Mesothelial cell of epicardium (in vitro differentiated cells): Measurements from ENCODE around the gene CASP8. TPM values are rescaled to one million over a fixed set of nuclear protein-coding genes. Genes with fewer than 3 reads are reported as not detected.
A peak's percentile ranks its signal among the peaks of the same experiment; 100 is the strongest.

Experiments
- DNase-seq, 2 experiments: peaks; one replicate each; pipeline ENCODE4 v3.0.0; 2021; ENCODE audit warnings: low spot score in 2 of 2; ENCODE audit not compliant: unreplicated experiment in 2 of 2
- H3K27ac Mint-ChIP-seq: 2 replicates; pipeline ENCODE4 v1.8.0; 2021; ENCODE audit warnings: mixed read lengths
- H3K27me3 Mint-ChIP-seq: 2 replicates; pipeline ENCODE4 v1.8.0; 2021; ENCODE audit warnings: low read depth, mixed read lengths
- H3K36me3 Mint-ChIP-seq: 2 replicates; pipeline ENCODE4 v1.8.0; 2021; ENCODE audit warnings: mixed read lengths
- H3K4me1 Mint-ChIP-seq: 2 replicates; pipeline ENCODE4 v1.8.0; 2021; ENCODE audit warnings: mixed read lengths
- H3K4me3 Mint-ChIP-seq: 2 replicates; pipeline ENCODE4 v1.8.0; 2021; ENCODE audit warnings: mild to moderate bottlenecking, moderate library complexity, mixed read lengths
- H3K9me3 Mint-ChIP-seq: 2 replicates; pipeline ENCODE4 v1.8.0; 2021; ENCODE audit warnings: mixed read lengths
- total RNA-seq: library from RNA; stranded (reverse); gene quantifications from 3 replicates; pipeline ENCODE4 v1.2.1, GENCODE V29; 2021
- TF ChIP-seq, protein P1 (sequence below): fragments of 200-600 bp; sonication (generic); IDR thresholded peaks from one replicate; pipeline ENCODE4 v1.5.0; 2021; ENCODE audit warnings: antibody characterized with exemption; ENCODE audit not compliant: unreplicated experiment

Gene CASP8
- total RNA-seq, 1 donor from 2014 or later, result 16.1 TPM

DNA sequence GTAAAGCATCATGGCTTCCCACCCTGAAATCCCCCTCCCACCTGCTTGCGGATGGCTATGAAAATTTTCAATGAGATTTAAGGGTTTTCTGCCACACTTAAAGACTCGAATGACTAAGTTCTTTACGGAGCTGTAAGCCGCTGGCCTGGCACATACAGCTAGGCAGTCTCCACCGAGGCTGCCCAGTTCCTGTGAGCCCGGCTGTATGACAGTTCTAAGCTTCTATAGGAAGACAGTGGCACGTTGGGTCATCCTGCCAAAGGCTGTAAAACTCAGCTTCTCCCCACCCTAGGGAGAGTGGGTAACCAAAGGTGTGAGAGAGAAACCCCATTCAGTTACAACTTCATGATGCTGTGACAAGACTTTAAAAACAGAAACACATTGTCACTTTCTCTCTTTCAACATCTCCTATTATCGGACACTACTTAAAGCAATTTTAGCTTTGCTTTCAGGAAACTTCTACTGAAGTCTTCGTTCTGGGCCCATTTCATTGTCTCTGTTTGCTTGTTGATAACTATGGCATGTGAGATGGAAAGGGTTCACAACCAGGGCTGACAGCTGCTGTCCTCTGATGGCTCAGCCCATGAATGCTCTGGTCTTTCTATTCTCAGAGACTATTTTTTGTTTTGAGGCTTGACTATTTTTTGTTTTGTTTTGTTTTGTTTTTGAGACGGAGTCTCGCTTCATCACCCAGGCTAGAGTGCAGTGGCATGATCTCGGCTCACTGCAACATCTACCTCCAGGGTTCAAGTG, 7.1 kb downstream of the CASP8 start:
- Mint-ChIP-seq H3K36me3 (peaks cover 17% of the 10 kb centered on the region), H3K4me1 (peaks cover 12% of the 10 kb centered on the region), H3K27me3 (no peaks in the 10 kb centered on the region), H3K9me3 (no peaks in the 10 kb centered on the region), H3K4me3 (no peak overlapping the region), H3K27ac (no peak overlapping the region)
- TF ChIP-seq, protein P1, sequence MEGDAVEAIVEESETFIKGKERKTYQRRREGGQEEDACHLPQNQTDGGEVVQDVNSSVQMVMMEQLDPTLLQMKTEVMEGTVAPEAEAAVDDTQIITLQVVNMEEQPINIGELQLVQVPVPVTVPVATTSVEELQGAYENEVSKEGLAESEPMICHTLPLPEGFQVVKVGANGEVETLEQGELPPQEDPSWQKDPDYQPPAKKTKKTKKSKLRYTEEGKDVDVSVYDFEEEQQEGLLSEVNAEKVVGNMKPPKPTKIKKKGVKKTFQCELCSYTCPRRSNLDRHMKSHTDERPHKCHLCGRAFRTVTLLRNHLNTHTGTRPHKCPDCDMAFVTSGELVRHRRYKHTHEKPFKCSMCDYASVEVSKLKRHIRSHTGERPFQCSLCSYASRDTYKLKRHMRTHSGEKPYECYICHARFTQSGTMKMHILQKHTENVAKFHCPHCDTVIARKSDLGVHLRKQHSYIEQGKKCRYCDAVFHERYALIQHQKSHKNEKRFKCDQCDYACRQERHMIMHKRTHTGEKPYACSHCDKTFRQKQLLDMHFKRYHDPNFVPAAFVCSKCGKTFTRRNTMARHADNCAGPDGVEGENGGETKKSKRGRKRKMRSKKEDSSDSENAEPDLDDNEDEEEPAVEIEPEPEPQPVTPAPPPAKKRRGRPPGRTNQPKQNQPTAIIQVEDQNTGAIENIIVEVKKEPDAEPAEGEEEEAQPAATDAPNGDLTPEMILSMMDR, result no peak
- no peak for DNase-seq

DNA sequence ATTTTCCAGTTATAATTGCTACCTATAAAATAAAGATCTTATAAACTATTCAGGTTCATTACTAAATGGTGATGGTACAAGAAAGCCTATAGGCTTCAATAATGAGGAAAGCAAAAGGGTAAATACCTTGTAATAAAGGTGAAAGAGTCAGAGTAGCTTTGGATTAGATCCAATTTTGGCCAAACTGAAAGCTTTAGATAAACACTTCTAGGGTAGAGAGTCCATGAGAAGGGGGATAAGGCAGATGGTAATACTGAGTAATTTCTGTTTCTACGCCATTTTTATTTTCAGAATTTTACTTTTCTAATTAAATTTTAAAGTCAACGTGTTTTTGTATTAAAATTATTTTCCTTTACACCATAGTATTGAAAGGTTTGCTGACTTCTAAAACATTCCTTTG, 9.4 kb downstream of the CASP8 start:
- Mint-ChIP-seq H3K36me3 (peaks cover 21% of the 10 kb centered on the region), H3K27me3 (no peaks in the 10 kb centered on the region), H3K27ac (no peak overlapping the region), H3K4me3 (no peak overlapping the region), H3K9me3 (no peaks in the 10 kb centered on the region), H3K4me1 (no peaks in the 10 kb centered on the region)
- TF ChIP-seq, protein P1, result no peak
- no peak for DNase-seq

DNA sequence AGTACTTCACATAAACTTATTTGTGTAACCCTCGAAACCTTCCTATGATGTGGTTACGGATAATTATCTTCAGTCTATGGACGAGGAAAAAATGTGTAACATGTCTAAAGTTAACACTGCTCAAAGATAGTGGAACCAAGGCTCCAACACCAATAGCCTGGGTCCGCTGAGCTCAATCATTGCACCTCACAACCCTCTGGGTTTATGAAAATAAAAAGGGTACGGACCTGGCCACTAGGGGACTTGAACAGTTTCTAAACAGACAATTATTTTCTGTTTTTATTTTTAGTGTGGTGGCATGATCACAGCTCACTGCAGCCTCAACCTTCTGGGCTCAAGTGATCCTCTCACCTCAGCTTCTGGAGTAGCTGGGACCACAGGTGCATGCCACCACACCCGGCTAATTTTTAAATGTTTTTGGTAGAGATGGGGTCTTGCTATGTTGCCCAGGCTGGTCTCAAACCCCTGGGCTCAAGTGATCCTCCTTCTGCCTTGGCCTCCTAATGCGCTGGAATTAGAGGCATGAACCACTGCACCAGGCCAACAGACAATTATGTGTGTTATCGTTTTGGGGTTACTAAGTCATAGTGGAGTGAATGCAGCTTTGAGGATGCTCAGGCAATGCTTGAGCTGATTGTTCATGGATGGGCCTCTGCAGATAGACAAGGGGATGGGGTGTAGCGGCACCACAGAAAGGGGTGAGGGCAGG, 10.1 kb downstream of the CASP8 start:
- peaks cover 26% of the 10 kb centered on the region for H3K36me3 Mint-ChIP-seq
- TF ChIP-seq, protein P1, result peak; percentile 37
- no peak overlapping the region for H3K4me3 Mint-ChIP-seq
- no peak for DNase-seq
- H3K27ac Mint-ChIP-seq, result no peak overlapping the region
- H3K4me1 Mint-ChIP-seq, result no peaks in the 10 kb centered on the region
- no peaks in the 10 kb centered on the region for H3K27me3 Mint-ChIP-seq
- H3K9me3 Mint-ChIP-seq, result no peaks in the 10 kb centered on the region

DNA sequence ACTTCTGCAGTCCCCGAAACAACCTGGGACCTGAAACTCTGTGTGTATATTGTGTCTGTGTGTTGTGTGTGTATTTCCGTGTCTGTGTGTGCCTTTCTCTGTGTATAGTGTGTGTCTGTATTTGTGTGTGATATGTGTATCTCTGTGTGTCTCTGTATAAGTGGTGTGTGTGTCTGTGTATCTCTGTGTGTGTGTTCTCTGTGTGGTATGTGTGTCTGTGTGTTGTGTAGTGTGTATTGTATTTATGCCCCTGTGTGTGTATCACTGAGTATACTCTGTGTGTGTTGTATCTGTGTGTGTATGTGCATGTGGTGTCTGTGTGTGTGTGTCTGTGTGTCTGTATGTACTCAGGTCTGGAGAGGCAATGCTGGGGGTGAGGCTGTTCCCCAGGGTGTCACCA, 11.6 kb downstream of the CASP8 start:
- H3K27ac Mint-ChIP-seq, result no peak overlapping the region
- H3K4me1 Mint-ChIP-seq, result no peaks in the 10 kb centered on the region
- H3K36me3 Mint-ChIP-seq, result peaks cover 22% of the 10 kb centered on the region
- no peaks in the 10 kb centered on the region for H3K27me3 Mint-ChIP-seq
- no peak overlapping the region for H3K4me3 Mint-ChIP-seq
- TF ChIP-seq, protein P1, result no peak
- no peak for DNase-seq
- H3K9me3 Mint-ChIP-seq, result no peaks in the 10 kb centered on the region

DNA sequence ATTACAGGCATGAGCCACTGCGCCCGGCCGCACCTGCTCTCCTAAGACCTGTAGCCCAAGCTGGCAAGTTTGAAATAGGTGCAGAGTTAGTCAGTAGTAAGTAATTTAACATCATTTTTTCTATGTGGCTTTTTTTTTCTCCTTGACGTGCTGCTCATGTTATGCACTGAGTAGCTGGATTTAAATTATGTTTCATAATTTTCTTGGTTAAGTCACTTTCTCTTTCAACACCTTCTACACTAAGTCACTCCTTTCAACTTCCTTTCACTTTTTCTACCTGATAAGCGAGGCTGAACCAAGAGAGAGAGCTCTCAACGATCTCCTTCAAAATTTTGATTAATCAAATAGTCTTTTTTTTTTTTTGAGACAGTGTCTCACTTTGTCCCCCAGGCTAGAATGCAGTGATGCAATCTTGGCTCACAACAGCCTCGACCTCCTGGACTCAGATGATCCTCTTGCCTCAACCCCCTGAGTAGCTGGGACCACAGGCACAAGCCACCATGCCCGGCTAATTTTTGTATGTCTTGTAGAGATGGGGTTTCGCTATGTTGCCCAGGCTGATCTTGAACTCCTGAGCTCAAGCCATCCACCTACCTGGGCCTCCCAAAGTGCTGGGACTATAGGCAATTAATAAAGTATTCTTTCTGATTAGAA, 13.1 kb downstream of the CASP8 start:
- H3K4me1 Mint-ChIP-seq, result no peaks in the 10 kb centered on the region
- no peak for DNase-seq
- no peaks in the 10 kb centered on the region for H3K27me3 Mint-ChIP-seq
- peaks cover 25% of the 10 kb centered on the region for H3K36me3 Mint-ChIP-seq
- H3K27ac Mint-ChIP-seq, result no peak overlapping the region
- TF ChIP-seq, protein P1, result no peak
- H3K4me3 Mint-ChIP-seq, result no peak overlapping the region
- no peaks in the 10 kb centered on the region for H3K9me3 Mint-ChIP-seq
